NCI-H1417 (cell line): ENCODE data around the gene ACTL10.
A peak's percentile ranks its signal among the peaks of the same experiment; 100 is the strongest.
"Not testable (repeated sequence)": the region's sequence is repeated elsewhere in the genome, so short reads cannot be mapped to it uniquely, and the experiment has no call there.

Source experiments
- DNase-seq, 3 experiments: peaks; one replicate each; lab custom pipeline; 2025; lab: John Stamatoyannopoulos, UW

ACTL10 gene

GRCh38 chr20:33693741-33694638, 27.2 kb downstream of the ACTL10 start:
- DNase-seq, result peak in 1 of 3 experiments; percentile 33

GRCh38 chr20:33694639-33695012, 27.9 kb downstream of the ACTL10 start:
- DNase-seq, result no peak

GRCh38 chr20:33696448-33696847, 29.7 kb downstream of the ACTL10 start:
- DNase-seq, result no peak

GRCh38 chr20:33697129-33697528, 30.4 kb downstream of the ACTL10 start:
- no peak for DNase-seq

GRCh38 chr20:33698966-33699365, 32.2 kb downstream of the ACTL10 start:
- DNase-seq, result not testable (repeated sequence)

- peak in 1 of 3 experiments; percentile 12 for DNase-seq
Measured at GRCh38 chr20:33700696-33701441, 34.1 kb downstream of the ACTL10 start.

- DNase-seq, result no peak
Measured at GRCh38 chr20:33701629-33702450, 35.1 kb downstream of the ACTL10 start.

GRCh38 chr20:33702861-33703260, 36.1 kb downstream of the ACTL10 start:
- no peak for DNase-seq

GRCh38 chr20:33703498-33704137, 36.9 kb downstream of the ACTL10 start:
- no peak for DNase-seq

- DNase-seq, result no peak
Measured at GRCh38 chr20:33704197-33704924, 37.6 kb downstream of the ACTL10 start.

GRCh38 chr20:33707668-33708067, 40.9 kb downstream of the ACTL10 start:
- DNase-seq, result no peak

- no peak for DNase-seq
Measured at GRCh38 chr20:33709398-33709797, 42.7 kb downstream of the ACTL10 start.

GRCh38 chr20:33709905-33710541, 43.3 kb downstream of the ACTL10 start:
- no peak for DNase-seq

- DNase-seq, result no peak
Measured at GRCh38 chr20:33710681-33711445, 44.1 kb downstream of the ACTL10 start.

- DNase-seq, result no peak
Measured at GRCh38 chr20:33711446-33711738, 44.6 kb downstream of the ACTL10 start.

- no peak for DNase-seq
Measured at GRCh38 chr20:33713865-33714367, 47.2 kb downstream of the ACTL10 start.

GRCh38 chr20:33716498-33716897, 49.8 kb downstream of the ACTL10 start:
- DNase-seq, result no peak
